Brain microvascular endothelial cell (primary cell): Measurements from ENCODE around the gene GRIN2C.

Experiments
- DNase-seq: peaks from one replicate; pipeline ENCODE4 v3.0.0-alpha.2; 2020
- H3K27ac ChIP-seq: fragments of 250-450 bp; sonication (Bioruptor Pico); 2 replicates; pipeline ENCODE4 v1.5.1; 2020; ENCODE audit warnings: mild to moderate bottlenecking, moderate library complexity
- H3K27me3 ChIP-seq: fragments of 250-450 bp; sonication (Bioruptor Pico); replicated peaks from 2 replicates; pipeline ENCODE4 v1.5.1; 2020; ENCODE audit warnings: mild to moderate bottlenecking
- H3K36me3 ChIP-seq: fragments of 250-450 bp; sonication (Bioruptor Pico); replicated peaks from 2 replicates; pipeline ENCODE4 v1.5.1; 2020; ENCODE audit warnings: mild to moderate bottlenecking
- H3K4me3 ChIP-seq: 2 replicates; pipeline ENCODE4 v1.5.1; 2011; ENCODE audit warnings: low read depth, mild to moderate bottlenecking, control low read depth, low read length, moderate library complexity
- in situ Hi-C: cut with HindIII; loops from 2 replicates; pipeline ENCODE4 v1.10.0; 2017; ENCODE audit warnings: low sequenced_read_pairs, low pct_ligation_motif_present
- TF ChIP-seq, protein P1 (sequence below): IDR thresholded peaks from 2 replicates; pipeline ENCODE4 v1.5.1; 2011; ENCODE audit warnings: low read depth, mild to moderate bottlenecking, moderate library complexity, low read length, control low read depth, inconsistent platforms; ENCODE audit errors: missing control alignments

GRIN2C gene

DNA sequence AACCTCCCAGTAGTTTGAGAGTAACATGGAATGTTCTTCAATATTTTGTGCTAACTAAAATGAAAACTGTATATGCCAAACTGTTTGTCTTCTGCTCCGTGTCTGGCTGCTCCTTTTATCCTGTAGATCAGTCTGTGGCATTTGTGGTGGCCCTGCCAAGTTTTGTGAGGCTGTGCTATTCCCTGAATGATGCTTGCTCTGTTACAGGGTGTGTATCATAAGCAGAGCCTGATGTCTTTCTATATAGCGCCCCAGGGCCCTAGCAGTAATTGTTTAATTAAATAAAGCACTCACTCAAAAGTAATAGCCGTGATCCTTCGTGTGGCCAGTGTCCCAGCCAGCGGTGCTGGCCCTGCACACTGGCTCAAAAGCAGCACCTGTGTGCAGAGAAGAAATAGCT is 55.7 kb downstream of the GRIN2C start:
- no peak overlapping the region for H3K27ac ChIP-seq

DNA sequence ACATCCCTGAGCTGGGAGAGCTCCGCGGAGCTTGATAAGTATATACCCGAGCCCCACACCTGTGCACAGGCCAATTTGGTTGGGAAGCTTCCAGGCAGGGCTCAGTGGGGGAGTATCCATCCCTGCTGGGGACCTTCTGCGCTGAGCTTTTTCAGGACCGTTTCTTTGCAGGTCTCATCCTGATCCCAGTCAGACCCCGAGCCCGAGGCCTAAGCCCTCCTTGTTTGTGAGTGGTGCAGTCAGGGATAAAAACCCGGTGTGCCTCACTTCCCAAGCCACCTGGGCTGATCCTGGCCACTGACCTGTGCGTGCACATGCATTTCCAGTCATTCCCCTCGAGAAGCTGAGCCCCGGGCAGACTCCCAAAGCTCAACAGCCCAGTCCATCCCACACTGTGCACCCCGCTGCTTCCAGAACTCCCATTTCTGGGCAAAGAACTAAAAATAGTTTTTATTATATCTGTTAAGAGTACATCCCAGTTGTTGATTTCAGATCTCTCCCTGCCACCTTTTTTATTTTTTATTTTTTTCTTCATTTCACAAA is 56.2 kb downstream of the GRIN2C start:
- Histone ChIP-seq H3K27ac (no peak overlapping the region), H3K36me3 (peaks cover 27% of the 10 kb centered on the region), H3K4me3 (no peak overlapping the region), H3K27me3 (no peaks in the 10 kb centered on the region)
- TF ChIP-seq, protein P1, sequence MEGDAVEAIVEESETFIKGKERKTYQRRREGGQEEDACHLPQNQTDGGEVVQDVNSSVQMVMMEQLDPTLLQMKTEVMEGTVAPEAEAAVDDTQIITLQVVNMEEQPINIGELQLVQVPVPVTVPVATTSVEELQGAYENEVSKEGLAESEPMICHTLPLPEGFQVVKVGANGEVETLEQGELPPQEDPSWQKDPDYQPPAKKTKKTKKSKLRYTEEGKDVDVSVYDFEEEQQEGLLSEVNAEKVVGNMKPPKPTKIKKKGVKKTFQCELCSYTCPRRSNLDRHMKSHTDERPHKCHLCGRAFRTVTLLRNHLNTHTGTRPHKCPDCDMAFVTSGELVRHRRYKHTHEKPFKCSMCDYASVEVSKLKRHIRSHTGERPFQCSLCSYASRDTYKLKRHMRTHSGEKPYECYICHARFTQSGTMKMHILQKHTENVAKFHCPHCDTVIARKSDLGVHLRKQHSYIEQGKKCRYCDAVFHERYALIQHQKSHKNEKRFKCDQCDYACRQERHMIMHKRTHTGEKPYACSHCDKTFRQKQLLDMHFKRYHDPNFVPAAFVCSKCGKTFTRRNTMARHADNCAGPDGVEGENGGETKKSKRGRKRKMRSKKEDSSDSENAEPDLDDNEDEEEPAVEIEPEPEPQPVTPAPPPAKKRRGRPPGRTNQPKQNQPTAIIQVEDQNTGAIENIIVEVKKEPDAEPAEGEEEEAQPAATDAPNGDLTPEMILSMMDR: no peak
- in situ Hi-C loops: no loop called here
- DNase-seq: no peak

More for the DNA sequence above, 55.7 kb downstream of the GRIN2C start:
- H3K4me3 ChIP-seq: no peak overlapping the region
- TF ChIP-seq, protein P1: no peak
- no peaks in the 10 kb centered on the region for H3K27me3 ChIP-seq
- no peak for DNase-seq
- peaks cover 24% of the 10 kb centered on the region for H3K36me3 ChIP-seq
- in situ Hi-C loops: no loop called here

DNA sequence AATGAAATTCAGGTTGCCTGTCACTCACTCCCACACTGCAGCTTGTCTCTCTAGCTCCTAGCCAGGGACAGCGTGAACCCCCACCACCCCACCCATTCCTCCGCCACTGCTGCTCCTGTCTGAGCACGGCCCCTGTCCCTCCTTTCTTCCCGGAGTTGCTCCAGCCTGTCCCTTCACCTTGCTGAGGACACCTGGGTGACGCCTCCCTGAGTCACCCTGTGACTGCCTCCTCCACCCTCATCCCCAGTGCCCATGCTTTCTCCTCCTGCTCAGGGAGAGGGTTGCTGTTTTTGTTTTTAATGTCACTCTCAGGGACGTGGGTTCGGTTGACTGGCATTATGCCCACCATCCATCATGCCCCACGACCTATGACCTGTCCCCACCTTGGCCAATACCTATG is 57.8 kb downstream of the GRIN2C start:
- peaks cover 21% of the 10 kb centered on the region for H3K36me3 ChIP-seq

DNA sequence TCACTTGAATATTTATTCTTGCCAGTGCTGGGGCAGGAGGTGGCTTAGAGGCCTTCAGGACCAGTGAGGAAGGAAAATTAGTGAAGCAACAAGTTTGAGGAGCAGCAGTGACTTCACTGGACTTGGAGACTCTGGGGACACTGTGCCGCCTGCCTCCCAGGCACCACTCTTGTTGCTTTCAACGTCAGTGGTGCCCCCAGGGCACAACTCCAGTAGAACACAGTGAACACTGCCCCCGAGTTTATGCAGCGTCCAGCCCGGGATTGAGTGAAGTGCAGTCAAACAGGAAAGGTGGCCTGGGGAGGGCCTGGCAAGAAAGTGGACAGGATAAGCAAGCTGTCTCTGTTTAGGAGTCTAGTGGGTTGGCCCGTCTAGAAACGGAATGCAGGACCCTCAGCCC is 59.2 kb downstream of the GRIN2C start:
- Histone ChIP-seq H3K27me3 (no peaks in the 10 kb centered on the region), H3K27ac (no peak overlapping the region), H3K36me3 (peaks cover 33% of the 10 kb centered on the region), H3K4me3 (no peak overlapping the region)
- DNase-seq: no peak
- in situ Hi-C loops: no loop called here
- TF ChIP-seq, protein P1: no peak

More for the DNA sequence above, 57.8 kb downstream of the GRIN2C start:
- H3K27ac ChIP-seq: no peak overlapping the region
- no peak for DNase-seq
- no peaks in the 10 kb centered on the region for H3K27me3 ChIP-seq
- H3K4me3 ChIP-seq: no peak overlapping the region
- in situ Hi-C loops: no loop called here
- TF ChIP-seq, protein P1: no peak

DNA sequence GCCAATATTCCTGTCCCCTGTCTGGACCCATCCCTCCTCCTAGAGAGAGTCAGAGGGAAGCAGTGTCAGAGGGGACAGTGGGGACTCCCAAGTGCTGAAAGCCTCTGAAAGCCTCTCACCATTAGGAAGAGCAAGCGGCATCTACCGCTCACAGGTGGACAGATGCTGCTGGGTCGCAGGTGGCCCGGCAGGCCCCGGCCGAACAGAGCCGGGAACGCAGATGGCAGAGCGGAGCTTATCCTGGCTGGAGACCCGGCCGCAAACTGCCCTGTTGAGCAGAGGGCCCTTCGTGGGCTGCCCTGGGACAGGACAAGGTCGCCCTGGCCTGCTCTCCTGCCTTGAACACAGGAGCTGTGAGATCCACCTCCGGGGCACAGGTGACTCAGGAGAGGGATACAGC is 60.6 kb downstream of the GRIN2C start:
- no peak overlapping the region for H3K4me3 ChIP-seq
- TF ChIP-seq, protein P1: no peak
- H3K27me3 ChIP-seq: no peaks in the 10 kb centered on the region
- peaks cover 38% of the 10 kb centered on the region for H3K36me3 ChIP-seq
- no peak for DNase-seq
- H3K27ac ChIP-seq: no peak overlapping the region
- in situ Hi-C loops: no loop called here

DNA sequence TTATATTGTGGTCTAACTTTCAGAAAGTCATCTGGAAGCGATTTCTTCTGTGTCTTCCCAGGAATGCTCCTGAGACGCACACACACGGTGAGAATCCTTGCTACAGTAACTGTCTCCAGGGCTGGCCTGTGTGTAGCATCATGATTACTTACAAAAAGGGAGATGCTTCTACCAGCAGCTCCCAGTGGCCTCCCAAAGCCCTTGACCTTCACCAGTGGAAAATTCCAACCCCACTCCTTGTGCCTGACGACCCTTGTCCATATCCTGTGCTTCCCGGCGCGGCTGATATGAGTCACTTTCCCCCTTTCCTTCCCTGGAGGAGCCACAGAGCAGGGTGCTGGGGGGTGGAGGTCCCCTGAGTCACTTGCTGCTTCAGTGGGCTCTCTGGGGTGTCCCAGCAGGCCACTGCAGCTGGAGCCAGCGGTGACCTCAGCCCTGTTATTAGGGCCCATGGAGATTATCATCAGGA is 61.4 kb downstream of the GRIN2C start:
- peak; percentile 15 for DNase-seq
- H3K27ac ChIP-seq: no peak overlapping the region

More for the DNA sequence above, 61.4 kb downstream of the GRIN2C start:
- Histone ChIP-seq H3K27me3 (no peaks in the 10 kb centered on the region), H3K36me3 (peaks cover 42% of the 10 kb centered on the region), H3K4me3 (no peak overlapping the region)
- in situ Hi-C loops: no loop called here
- TF ChIP-seq, protein P1: no peak
